ENCODE measurements around the gene C16orf87.

The C16orf87 gene

DNA sequence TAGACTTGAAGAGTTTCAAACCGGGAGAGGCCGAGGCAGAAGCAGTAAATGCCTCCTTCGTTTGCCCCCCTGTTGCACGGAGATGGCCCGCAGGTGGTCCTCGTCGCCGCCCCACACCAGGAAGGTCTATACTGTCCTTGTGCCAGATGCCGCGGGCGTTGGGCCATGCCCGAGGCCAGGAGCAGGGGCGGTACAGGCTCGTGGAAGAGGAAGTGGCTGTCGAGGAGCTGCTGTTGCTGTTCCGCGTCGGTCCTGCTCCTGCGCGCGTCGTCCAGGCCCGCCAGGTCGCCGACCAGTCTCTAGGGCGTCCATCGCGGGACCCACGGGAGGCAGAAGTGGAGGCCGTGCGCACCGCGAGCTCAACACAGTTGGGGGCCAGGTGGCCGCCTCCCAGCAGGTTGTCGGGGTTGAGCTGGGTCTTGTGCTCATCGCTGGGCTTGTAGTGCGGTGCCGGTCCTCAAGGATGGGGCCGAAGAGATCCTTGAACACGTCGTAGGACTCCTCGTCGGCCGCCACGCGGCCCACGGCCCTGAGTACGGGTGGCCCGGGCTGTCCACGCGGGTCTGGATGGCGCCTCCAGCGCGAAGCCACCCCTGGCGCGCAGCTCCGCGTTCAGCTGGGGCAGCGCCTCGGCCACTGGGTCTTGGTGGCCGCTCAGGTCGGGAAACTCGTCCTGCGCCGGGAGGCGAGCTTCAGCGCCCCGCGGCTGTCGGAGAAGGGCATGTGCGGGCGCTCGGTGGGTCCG is 13.1 kb upstream of the C16orf87 start:
- DNase-seq = no peak

DNA sequence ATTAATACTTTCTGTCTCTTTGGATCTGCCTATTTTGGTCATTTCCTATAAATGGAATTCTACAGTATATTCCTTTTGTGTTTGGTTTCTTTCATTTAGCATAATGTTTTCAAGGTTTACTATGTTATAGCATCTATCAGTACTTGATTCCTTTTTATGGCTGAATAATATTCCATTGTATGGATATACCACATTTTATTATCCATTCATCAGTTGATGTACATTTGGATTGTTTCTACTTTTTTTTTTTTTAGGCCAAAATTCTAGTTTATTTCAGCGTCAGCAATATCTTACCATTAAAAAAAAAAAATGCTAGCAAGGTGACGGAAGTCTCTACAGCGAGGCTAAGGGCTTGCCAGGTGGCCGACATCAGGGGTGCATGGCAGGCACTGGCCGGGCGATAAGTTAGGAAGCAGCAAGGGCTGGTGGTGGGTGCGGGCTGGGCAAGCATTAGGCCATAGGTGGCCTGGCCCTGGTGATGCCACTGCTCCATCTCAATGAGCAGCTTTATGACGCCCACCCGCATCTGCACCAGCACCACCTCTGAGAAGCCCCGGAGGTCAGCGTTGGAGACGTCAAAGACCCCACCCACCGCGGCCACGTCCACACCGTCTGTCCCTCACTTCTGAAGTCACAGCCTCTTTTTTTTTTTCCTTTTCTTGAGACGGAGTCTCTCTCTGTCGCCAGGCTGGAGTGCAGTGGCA is 11.4 kb upstream of the C16orf87 start:
- no peak for DNase-seq

DNA sequence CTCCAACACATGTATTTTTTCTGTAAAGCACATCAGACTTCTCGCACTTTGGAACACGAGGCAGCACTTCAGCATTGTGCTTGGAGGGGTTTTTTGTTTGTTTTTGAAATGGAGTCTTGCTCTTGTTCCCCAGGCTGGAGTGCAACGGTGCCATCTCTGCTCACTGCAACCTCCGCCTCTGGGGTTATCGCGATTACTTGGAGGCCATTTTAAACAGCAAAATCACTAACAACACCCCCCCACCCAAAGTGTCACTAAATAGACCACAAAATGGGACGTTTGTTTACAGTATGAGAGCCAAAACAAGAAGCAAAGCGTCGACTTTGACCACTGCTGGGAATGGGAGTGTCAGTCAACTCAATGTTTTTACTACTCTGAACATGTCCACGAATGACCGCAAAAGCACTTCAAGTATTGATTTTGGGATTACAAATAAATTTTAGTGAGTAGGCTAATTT is 9.0 kb upstream of the C16orf87 start:
- no peak for DNase-seq

DNA sequence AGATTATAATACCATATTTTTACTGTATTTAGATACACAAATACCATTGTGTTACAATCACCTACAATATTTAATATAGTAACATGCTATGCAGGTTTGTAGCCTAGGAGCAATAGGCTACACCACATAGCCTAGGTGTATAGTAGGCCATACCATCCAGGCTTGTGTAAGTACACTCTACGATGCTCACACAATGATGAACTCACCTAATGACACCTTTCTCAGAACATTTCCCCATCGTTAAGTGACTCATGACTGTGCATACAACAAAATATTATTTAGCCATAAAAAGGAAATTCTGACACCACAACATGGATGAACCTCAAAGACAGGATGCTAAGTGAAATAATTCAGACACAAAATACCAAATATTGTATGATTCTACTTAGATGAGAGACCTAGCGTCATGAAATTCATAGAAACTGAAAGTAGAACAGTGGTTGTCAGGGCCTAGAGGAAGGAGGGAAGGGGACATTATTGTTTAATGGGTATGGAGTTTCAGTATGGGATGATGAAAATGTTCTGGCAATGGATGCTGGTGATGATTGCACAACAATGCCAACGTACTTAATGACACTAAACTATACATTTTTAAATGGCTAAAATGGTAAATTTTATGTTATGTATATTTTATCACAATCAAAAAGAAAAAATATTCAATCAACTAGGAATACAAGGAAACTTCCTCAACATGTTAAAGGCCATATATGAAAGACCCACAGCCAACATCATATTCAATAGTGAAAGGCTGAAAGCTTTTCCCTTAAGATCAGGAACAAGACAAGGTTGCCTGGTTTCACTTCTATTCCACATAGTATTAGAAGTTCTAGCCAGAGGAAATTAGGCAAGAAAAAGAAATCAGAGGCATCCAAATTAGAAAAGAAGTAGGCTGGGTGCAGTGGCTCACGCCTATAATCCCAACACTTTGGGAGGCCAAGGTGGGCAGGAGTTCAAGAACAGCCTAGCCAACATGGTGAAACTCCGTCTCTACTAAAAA is 5.9 kb upstream of the C16orf87 start:
- no peak for DNase-seq

DNA sequence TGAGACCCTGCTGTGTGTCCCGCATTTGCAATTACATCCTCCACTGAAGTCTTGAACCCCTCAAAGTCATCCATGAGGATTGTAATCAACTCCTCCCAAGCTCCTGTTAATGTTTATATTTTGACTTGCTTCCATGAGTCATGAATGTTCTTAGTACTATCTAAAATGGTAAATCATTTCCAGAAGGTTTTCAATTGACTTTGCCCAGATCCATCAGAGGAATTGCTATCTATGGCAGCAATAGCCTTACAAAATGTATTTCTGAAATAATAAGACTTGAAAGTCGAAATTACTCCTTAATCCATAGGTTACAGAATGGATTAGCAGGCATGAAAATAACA is 2.5 kb upstream of the C16orf87 start:
- DNase-seq = no peak

DNA sequence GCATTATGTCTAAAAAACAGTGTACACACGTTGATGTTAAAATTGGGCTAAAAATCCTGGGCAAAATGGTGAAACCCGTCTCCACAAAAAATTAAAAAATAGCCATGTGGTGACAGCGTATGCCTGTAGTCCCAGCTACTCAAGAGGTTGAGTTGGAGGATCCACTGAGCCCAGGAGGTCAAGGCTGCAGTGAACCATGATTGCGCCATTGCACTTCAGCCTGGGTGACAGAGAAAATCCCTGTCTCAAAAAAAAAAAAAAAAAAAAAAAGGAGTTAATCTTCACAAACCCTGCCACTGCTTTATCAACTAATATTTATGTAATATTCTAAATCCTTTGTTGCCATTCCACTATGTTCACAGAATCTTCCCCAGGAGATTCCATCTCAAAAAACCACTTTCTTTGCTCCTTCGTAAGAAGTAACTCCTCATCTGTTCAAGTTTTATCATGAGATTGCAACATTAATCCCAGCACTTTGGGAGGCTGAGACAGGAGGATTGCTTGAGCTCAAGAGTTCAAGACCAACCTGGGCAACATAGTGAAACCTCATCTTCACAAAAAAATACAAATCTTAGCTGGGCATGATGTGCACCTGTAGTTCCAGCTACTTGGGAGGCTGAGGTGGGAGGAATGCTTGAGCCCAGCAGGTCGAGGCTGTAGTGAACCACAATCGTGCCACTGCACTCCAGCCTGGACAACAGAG is 1.9 kb upstream of the C16orf87 start:
- DNase-seq = no peak

DNA sequence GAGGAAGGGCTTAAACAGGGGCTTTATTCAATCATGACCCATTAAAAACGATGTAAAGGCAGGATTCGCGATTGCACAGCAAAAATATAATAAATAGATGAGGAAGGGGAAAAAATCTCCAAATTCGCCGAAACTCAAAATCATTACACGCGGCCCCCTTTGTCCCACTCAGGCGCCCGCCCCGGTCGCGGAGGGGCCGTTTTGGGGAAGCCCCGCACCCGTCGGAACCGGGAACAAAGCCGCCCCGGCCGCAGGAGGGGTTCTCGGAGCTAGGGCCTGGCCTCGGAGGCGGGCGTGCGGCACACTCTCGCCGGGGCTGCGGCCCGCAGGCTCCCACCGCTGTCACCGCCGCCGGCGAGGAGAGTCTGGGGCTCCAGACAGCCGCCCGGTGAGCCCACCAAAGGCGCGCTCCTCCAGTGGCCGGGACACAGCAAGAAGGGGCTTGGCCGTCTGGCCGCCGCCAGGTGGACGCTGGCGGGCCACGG is 521 bp downstream of the C16orf87 start:
- DNase-seq = peak in 1 of 2 experiments; percentile 15

DNA sequence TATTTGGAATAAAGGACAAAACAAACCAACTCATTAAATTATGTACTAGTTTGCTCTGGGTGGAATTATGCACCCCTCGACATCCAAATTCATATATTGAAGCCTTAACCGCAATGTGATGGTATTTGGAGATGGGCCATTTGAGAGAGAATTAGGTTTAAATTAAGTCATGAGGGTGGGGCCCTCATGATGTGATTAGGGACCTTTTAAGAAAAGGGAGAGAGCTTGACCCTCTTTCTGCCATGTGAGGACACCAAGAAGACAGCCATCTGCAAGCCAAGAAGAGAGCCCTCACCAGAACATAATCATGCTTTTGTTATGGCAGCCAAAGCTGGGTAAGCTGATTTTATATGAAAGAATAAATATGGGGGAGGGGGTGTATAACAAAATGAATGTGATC is 2.0 kb downstream of the C16orf87 start:
- DNase-seq = no peak

DNA sequence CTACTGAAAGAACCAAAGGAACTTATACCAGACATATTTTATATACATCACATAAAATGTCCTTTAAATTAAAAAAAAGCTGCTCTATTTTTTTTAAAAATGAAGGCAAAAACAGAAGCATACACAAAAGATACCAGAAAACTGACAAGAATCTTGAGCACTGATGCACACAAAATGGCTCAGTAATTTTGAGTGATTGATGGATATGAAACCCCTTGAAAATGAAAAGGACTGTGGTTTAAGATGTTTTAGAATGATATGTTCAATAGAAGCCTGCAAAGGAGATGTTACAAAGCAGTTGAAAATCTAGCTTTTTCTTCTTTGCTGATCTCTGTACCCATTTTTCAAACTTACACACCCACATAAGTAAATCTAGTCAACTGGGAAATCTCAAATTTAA is 2.7 kb downstream of the C16orf87 start:
- no peak for DNase-seq

DNA sequence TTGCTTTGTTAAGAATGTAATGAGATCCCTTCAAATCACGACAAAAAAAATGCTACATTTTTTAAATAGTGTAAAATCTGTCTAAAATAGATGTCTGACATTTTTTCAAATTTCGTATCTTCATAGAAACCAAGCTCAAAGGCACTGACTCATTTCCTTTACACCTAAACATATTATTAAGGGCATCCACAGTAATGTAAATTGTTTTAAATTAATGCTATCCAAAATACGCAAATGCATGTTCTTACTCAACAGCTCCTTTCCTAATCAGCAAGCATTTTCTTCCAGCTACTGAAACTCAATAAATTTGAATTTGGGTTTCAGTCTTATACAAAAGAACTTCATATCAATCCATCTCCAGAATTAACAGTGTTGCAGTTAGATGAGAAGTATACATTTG is 4.3 kb downstream of the C16orf87 start:
- no peak for DNase-seq

DNA sequence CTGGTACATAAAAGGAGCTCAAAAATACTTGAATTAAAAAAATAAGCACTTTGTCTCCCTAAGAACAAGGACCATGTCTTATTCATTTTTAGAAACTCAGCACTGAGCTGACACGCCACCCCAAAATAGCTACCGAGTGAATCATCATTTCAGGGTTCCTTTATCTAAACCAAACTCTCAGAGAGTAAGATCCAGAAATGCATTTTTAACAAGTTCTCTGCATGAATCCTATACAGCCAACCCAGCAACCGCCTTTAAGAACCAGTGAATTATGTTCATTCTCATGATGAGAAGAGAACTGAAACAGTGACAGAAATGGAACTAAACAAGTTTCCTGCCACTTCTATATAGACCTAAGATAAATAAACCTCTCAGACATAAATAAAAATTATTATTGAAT is 8.7 kb downstream of the C16orf87 start:
- no peak for DNase-seq

DNA sequence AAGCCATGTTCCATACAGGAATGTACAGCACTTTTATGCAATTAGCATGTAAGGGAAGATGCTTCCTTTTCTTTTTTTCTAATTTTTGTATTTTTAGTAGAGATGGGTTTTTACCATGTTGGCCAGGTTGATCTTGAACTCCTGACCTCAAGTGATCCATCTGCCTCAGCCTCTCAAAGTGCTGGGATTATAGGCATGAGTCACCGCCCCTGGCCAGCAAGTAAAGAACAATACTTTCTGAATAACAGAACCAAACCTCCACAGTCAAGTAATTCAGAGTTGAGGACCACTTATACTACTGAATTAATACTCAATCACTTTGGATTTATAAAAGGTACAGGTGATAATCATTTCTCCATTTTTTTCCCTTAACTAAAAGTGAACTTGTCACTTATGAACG is 13.0 kb downstream of the C16orf87 start:
- no peak for DNase-seq

DNA sequence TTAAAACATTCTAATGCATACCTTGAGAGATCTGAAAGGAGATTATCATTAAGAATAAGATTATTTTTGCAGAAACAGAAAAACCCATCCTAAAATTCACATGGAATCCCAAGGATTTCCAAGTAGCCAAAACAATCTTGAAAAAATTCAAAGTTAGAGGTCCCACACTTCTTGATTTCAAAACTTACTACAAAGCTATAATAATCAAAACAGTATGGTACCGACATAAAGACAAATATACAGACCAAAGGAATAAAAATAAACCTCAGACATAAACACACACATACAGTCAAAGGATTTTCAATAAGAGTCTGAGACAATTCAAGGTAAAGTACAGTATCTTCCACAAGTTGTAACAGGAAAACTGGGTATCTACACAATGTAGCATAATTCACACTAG is 16.2 kb downstream of the C16orf87 start:
- DNase-seq = no peak

DNA sequence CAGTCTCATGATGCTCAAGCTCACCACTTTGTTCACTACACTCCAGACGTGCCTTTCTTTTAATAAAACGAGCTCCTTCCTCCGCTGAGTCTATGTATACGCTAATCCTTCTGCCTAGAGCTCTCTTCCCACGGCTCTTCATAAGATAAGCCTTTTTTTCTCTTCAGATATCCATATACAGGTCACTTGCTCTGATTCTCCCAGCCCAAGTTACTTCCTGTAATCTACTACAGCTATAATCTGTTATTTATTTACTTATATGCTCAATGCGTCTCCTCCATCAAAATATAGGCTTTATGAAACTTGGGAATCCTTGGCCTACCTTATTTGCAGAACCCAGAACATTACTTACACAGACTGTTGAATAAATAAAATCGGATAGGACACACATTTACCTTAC is 17.4 kb downstream of the C16orf87 start:
- no peak for DNase-seq

DNA sequence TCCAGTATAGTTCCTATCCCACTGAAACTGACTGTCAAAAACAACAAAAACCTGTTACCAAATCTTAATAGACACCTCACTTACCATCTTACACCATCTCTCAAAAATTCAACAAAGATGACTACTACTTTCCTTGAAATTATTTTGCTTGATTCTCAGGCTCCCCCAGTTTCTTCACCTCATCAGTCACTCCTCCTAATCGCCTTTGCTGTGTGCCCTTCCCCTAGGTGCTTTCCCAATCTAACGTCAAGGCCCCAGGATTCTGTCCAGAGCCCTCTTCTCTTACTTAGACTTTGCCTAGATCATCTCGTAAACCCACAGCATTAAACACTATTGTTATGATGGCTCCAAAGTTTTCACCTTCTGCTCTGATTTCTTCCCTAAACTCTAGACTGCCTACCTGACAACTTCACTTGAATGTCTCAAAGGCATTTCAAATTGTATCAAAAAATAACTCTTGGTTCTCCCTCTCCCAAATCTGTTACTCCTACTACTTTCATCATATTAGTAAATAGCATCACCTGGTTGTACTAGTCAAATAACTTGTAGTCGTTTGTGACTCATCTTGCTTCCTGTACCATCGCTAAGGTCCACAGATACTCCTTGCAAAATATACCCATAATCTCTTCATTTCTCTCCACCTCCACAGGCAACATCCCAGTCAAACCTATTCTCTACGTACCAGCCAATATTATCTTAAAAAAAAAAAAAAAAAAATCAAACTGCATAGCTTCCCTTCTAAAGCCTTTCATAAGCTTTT is 18.0 kb downstream of the C16orf87 start:
- DNase-seq = no peak

DNA sequence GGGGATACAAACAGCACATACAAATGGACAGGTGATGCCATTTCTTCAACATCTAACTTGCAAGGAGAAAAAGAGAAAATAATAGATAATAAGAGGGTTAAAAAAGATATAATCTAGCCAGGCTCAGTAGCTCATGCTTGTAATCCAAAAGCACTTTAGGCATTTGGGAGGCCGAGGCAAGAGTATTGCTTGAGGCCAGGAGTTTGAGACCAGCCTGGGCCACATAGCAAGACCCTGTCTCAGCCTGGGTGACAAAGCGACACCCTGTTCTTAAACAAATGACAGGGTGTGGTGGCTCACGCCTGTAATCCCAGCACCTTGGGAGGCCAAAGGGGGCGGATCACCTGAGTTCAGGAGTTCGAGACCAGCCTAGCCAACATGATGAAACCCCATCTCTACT is 19.3 kb downstream of the C16orf87 start:
- no peak for DNase-seq

DNA sequence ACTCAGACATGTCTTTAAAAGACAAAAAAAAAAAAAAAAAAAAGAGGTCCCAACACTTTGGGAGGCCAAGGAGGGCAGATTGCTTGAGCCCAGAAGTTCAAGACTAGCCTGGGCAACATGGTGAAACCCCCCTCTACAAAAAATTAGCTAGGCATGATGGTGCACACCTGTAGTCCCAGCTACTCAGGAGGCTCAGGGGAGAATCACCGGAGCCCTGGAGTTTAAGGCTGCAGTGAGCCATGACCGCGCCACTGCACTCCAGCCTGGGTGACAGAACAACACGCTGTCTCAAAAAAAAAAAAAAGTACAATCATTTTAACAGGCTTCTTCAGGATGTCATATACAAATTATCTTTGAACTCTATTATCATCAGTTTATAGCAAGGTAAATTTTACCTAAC is 22.0 kb downstream of the C16orf87 start:
- DNase-seq = no peak

DNA sequence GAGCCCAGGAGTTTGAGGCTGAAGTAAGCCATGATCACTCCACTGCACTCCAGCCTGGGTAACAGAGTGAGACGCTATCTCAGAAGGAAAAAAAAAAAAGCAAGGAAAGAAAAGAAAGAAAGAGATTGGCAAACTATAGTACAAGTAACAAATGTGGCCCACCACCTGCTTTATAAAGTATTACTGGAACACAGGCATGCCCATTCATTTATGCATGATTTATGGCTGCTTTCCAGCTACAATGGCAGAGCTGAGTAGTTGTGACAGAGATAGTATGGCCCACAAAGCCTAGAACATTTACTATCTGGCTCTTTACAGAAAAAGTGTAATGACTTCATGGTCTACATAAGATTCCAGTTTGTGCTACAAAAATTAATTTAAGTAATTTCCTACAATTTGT is 23.6 kb downstream of the C16orf87 start:
- DNase-seq = no peak

DNA sequence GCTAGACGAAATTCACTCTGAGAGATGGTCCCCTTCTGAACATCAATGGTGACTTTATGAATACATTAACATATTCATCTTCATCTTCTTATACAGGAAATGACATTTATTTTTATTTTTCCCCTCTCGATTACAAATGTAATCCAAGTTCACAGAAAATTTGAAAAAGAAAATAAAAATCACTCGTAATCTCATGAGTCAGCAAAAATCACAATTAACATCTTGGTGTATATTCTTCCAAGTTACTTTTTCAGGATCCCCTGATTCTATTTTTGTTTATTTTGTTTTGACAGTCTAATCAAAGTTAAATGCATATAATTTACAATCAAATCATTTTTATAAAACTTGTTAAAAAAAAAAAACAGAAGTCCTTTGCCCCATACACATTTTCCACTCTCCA is 27.6 kb downstream of the C16orf87 start:
- DNase-seq = no peak

DNA sequence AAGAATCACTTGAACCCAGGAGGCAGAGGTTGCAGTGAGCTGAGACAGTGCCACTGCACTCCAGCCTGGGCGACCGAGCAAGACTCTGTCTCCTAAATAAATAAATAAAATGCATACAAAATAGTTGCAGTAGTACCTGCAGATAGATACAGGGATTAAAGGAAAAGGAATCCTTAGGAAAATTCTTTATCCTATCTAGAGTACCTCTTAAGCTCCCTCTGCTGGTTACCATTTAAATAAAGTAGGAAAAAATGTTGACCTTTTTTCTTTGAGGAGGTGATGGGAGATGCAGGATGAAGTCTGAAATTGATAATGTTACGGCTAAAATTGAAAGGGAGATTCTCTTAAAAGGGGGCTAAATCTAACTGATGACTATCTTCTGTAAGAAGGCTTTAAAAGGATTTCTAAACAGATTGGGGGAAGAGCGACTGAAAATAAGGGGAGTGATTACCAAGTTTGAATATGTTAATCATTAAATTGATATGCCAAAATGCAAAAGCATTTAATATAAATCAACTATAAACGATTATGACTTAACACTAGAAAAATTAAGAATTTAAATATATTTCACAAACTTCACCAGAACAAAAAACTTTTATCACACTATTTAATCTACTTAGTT is 29.4 kb downstream of the C16orf87 start:
- no peak for DNase-seq

DNA sequence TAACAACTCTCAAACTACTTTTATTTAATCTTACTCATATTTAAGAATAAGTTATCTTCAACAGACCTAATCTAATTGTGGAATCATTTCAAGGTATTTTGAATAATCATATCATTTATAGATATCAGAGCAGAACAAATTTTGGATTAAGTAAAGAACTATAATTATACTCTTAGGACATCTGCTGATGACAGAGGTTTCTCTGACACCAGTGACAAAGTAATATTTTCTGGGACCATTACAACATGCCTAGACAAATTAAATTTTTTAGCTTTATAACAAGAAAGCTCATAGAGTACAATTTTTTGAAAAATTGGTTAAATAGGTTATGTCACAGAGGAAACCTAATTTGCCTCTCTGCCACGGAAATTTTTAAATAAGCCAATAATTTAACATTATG is 30.5 kb downstream of the C16orf87 start:
- DNase-seq = no peak

All from activated CD4-positive, alpha-beta T cell treated with anti-CD3 and anti-CD28 coated beads, Interleukin-2, amount 50 U/mL, for 4 hours (primary cell).